HepG2 (cell line): Measurements from ENCODE around the gene BCAR3. TPM values are rescaled to one million over a fixed set of nuclear protein-coding genes. Genes with fewer than 3 reads are reported as not detected.
A peak's percentile ranks its signal among the peaks of the same experiment; 100 is the strongest.

Experiments
- ARID5B ChIP-seq: IDR thresholded peaks from 2 replicates; pipeline ENCODE4 v1.4.0; 2020; ENCODE audit warnings: mild to moderate bottlenecking, missing genetic modification reagents
- FOXP1 ChIP-seq, 2 experiments: fragments of 450-650 bp in 1 of 2; IDR thresholded peaks; 2 replicates each; pipeline ENCODE4 v1.6.1; 2017 to 2018; ENCODE audit warnings: antibody characterized with exemption in 1 of 2
- MYPOP ChIP-seq: sonication (generic); formaldehyde crosslinking; IDR thresholded peaks from 2 replicates; pipeline ENCODE4 v1.8.1; 2023; ENCODE audit warnings: mild to moderate bottlenecking, moderate library complexity, missing genetic modification reagents
- POGK ChIP-seq: sonication (generic); formaldehyde crosslinking; conservative IDR thresholded peaks from 2 replicates; pipeline ENCODE4 v1.8.0; 2022; ENCODE audit warnings: mild to moderate bottlenecking, moderate library complexity, missing genetic modification reagents
- RCOR2 ChIP-seq: IDR thresholded peaks from 2 replicates; pipeline ENCODE4 v1.6.1; 2016; ENCODE audit warnings: missing biosample characterization, missing genetic modification reagents
- SALL2 ChIP-seq: sonication (generic); formaldehyde crosslinking; IDR thresholded peaks from 2 replicates; pipeline ENCODE4 v1.8.1; 2023; ENCODE audit warnings: mild to moderate bottlenecking, missing genetic modification reagents, inconsistent platforms
- SAP130 ChIP-seq: IDR thresholded peaks from 2 replicates; pipeline ENCODE4 v1.6.1; 2016; ENCODE audit warnings: low read depth
- SATB2 ChIP-seq: sonication (generic); formaldehyde crosslinking; IDR thresholded peaks from 2 replicates; pipeline ENCODE4 v1.5.0; 2020; ENCODE audit warnings: missing genetic modification reagents
- SIN3B ChIP-seq: fragments of 150-350 bp; IDR thresholded peaks from 2 replicates; pipeline ENCODE4 v1.6.1; 2014; ENCODE audit warnings: low read length
- SIX1 ChIP-seq: sonication (generic); formaldehyde crosslinking; IDR thresholded peaks from 2 replicates; pipeline ENCODE4 v1.4.0; 2020; ENCODE audit warnings: missing genetic modification reagents, borderline replicate concordance
- SMAD1 ChIP-seq: sonication (generic); formaldehyde crosslinking; IDR thresholded peaks from 2 replicates; pipeline ENCODE4 v1.4.0; 2020; ENCODE audit warnings: missing genetic modification reagents, low read depth, mild to moderate bottlenecking, borderline replicate concordance
- TBL1XR1 ChIP-seq: fragments of 150-350 bp; IDR thresholded peaks from 2 replicates; pipeline ENCODE4 v1.6.1; 2014; ENCODE audit warnings: borderline replicate concordance, low read length; ENCODE audit not compliant: partially characterized antibody
- TBX3 ChIP-seq: fragments of 450-650 bp; IDR thresholded peaks from 2 replicates; pipeline ENCODE4 v1.6.1; 2017; ENCODE audit warnings: antibody characterized with exemption, mild to moderate bottlenecking, inconsistent platforms, borderline replicate concordance
- TCF12 ChIP-seq, 2 experiments: fragments of 450-650 bp in 1 of 2; sonication (generic) in 1 of 2; formaldehyde crosslinking in 1 of 2; IDR thresholded peaks; 2 replicates each; pipeline versions ENCODE4 v1.6.1 to v1.8.0; 2017 to 2022; ENCODE audit warnings: antibody characterized with exemption in 1 of 2, mild to moderate bottlenecking in 1 of 2, missing genetic modification reagents in 1 of 2, moderate library complexity in 1 of 2
- ZFP36 ChIP-seq: fragments of 150-350 bp; IDR thresholded peaks from 2 replicates; pipeline ENCODE4 v1.6.1; 2018; ENCODE audit warnings: borderline replicate concordance, low read length, low read depth; ENCODE audit not compliant: partially characterized antibody
- ZNF143 ChIP-seq: sonication (generic); formaldehyde crosslinking; IDR thresholded peaks from 2 replicates; pipeline ENCODE4 v1.4.0; 2020; ENCODE audit warnings: missing genetic modification reagents
- ZNF274 ChIP-seq: sonication (generic); formaldehyde crosslinking; IDR thresholded peaks from 2 replicates; pipeline ENCODE4 v1.5.1; 2020; ENCODE audit warnings: mild to moderate bottlenecking, missing genetic modification reagents
- ZNF34 ChIP-seq: sonication (generic); formaldehyde crosslinking; IDR thresholded peaks from 2 replicates; pipeline ENCODE4 v1.4.0; 2020; ENCODE audit warnings: mild to moderate bottlenecking, missing genetic modification reagents, borderline replicate concordance
- ZNF543 ChIP-seq: sonication (generic); formaldehyde crosslinking; IDR thresholded peaks from 2 replicates; pipeline ENCODE4 v1.4.0; 2020; ENCODE audit warnings: mild to moderate bottlenecking, missing genetic modification reagents
- ZNF558 ChIP-seq: sonication (generic); formaldehyde crosslinking; IDR thresholded peaks from 2 replicates; pipeline ENCODE4 v1.9.0; 2022; ENCODE audit warnings: mild to moderate bottlenecking, missing genetic modification reagents, borderline replicate concordance
- ZNF629 ChIP-seq: sonication (generic); formaldehyde crosslinking; conservative IDR thresholded peaks from 2 replicates; pipeline ENCODE4 v1.5.0; 2020; ENCODE audit warnings: missing genetic modification reagents
- ZSCAN30 ChIP-seq: sonication (generic); formaldehyde crosslinking; IDR thresholded peaks from 2 replicates; pipeline ENCODE4 v1.5.0; 2020; ENCODE audit warnings: mild to moderate bottlenecking, missing genetic modification reagents
- polyA plus RNA-seq, 8 experiments: library from polyadenylated mRNA; depleted of rRNA in 3 of 8; stranded (reverse) in 7 of 8; unstranded in 1 of 8; fragments of >200 nt; fragmentation: Illumina TruSeq in 4 of 8; extraction: Trizol in 4 of 8; gene quantifications; 2 replicates each; pipeline versions ENCODE4 v1.2.1 to v1.2.3, GENCODE V29; 2011 to 2016; ENCODE audit warnings: low read depth in 4 of 8, missing spikeins in 1 of 8, mixed read lengths in 1 of 8; ENCODE audit not compliant: insufficient read depth in 1 of 8
- total RNA-seq, 5 experiments: library from RNA; depleted of rRNA; stranded (reverse); fragments of >200 nt; fragmentation: Illumina TruSeq; extraction: Trizol; gene quantifications; 2 replicates each; pipeline ENCODE4 v1.2.3, GENCODE V29; 2016; ENCODE audit warnings: low read depth in 1 of 5

Gene BCAR3
- total and polyA plus RNA-seq, 2 of the 13 experiments (the other 11 are each of a cell fraction or from before 2014, with no cell fraction given) = 3.6 to 4.8 TPM

GRCh38 chr1:93617670-93618499, 63.8 kb downstream of the BCAR3 start (continued):
- TF ChIP-seq SALL2 (CRISPR knock-in tag) (0 out of 2 replicates have a peak, but pooled peaks have one; percentile 18), TBL1XR1 (peak; percentile 59), SIX1 (CRISPR knock-in tag) (peak; percentile 20; the same call in 1 of the 2 replicates), ZNF274 (CRISPR knock-in tag) (0 out of 2 replicates have a peak, but pooled peaks have one; percentile 22), ZFP36 (no peak), RCOR2 (CRISPR knock-in tag) (peak; percentile 53), TBX3 (0 out of 2 replicates have a peak, but pooled peaks have one; percentile 58), ARID5B (CRISPR knock-in tag) (peak; percentile 91), ZNF558 (CRISPR knock-in tag) (peak; percentile 74; the same call in 1 of the 2 replicates), ZNF143 (CRISPR knock-in tag) (peak; percentile 4; the same call in 1 of the 2 replicates), POGK (CRISPR knock-in tag) (peak; percentile 68; the same call in 1 of the 2 replicates), SAP130 (CRISPR knock-in tag) (peak; percentile 62), SMAD1 (CRISPR knock-in tag) (peak; percentile 75; the same call in 1 of the 2 replicates), ZNF34 (peak; percentile 71; the same call in 1 of the 2 replicates), SIN3B (no peak), TCF12 (IDR thresholded peaks at IDR 0.05) (no peak), TCF12 (CRISPR knock-in tag; IDR thresholded peaks at IDR 0.05) (peak; percentile 54; the same call in 1 of the 2 replicates), SATB2 (CRISPR knock-in tag) (no peak), ZSCAN30 (peak; percentile 92), ZNF629 (CRISPR knock-in tag) (no peak), ZNF543 (CRISPR knock-in tag) (no peak), FOXP1 (IDR thresholded peaks at IDR 0.05) (peak; percentile 57; the same call in 1 of the 2 replicates), FOXP1 (CRISPR knock-in tag; IDR thresholded peaks at IDR 0.05) (peak; percentile 91), MYPOP (CRISPR knock-in tag) (0 out of 2 replicates have a peak, but pooled peaks have one; percentile 59)
